Lung (tissue), 12 donors: ENCODE results near the gene NEO1. TPM values are rescaled to one million over a fixed set of nuclear protein-coding genes. Genes with fewer than 3 reads are reported as not detected.

Source experiments
- ATAC-seq: fragments of 200-7000 bp; cut with Tn5 transposase; one replicate; pipeline ENCODE4 v1.9.1; 2020; ENCODE audit warnings: moderate number of reproducible peaks; ENCODE audit not compliant: insufficient read depth, low FRiP score
- DNase-seq, 3 donors: peaks; one replicate each; pipeline ENCODE4 v3.0.0-alpha.2; 2013 to 2017
- H3K27ac ChIP-seq, 2 donors: one replicate each; pipeline ENCODE4 v1.5.1; 2013; ENCODE audit warnings: mild to moderate bottlenecking in 2 of 2, moderate library complexity in 2 of 2, control low read depth in 1 of 2, inconsistent platforms in 1 of 2, low read depth in 1 of 2, low read length in 1 of 2
- H3K27me3 ChIP-seq, 3 donors: one replicate each; pipeline ENCODE4 v1.5.1; 2013; ENCODE audit warnings: low read length in 2 of 3; ENCODE audit not compliant: control insufficient read depth in 3 of 3, insufficient read depth in 3 of 3
- H3K36me3 ChIP-seq, 4 donors: one replicate each; pipeline ENCODE4 v1.5.1; 2013; ENCODE audit warnings: low read length in 4 of 4, mild to moderate bottlenecking in 1 of 4, moderate library complexity in 1 of 4; ENCODE audit not compliant: control insufficient read depth in 4 of 4, insufficient read depth in 4 of 4
- H3K4me1 ChIP-seq, 5 donors: one replicate each; pipeline ENCODE4 v1.5.1; 2013; ENCODE audit warnings: low read length in 5 of 5, mild to moderate bottlenecking in 2 of 5, moderate library complexity in 1 of 5; ENCODE audit not compliant: control insufficient read depth in 5 of 5, insufficient read depth in 5 of 5
- H3K4me3 ChIP-seq: one replicate; pipeline ENCODE4 v1.5.1; 2013; ENCODE audit warnings: mild to moderate bottlenecking, control low read depth, moderate library complexity
- H3K9ac ChIP-seq, 2 donors: one replicate each; pipeline ENCODE4 v1.5.1; 2013; ENCODE audit warnings: low read length in 2 of 2, control low read depth in 1 of 2; ENCODE audit not compliant: insufficient read depth in 1 of 2
- H3K9me3 ChIP-seq, 4 donors: one replicate each; pipeline ENCODE4 v1.5.1; 2013; ENCODE audit warnings: low read length in 3 of 4, mild to moderate bottlenecking in 1 of 4, moderate library complexity in 1 of 4; ENCODE audit not compliant: control insufficient read depth in 4 of 4, insufficient read depth in 3 of 4
- WGBS, 2 donors: extraction: QIAGEN DNeasy Blood & Tissue Kit; methylation state at CpG; one replicate each; pipeline ENCODE4 v1.1.7; 2013; 5-methylcytosine and 5-hydroxymethylcytosine counted together
- polyA plus RNA-seq, 2 donors: library from polyadenylated mRNA; stranded (reverse); fragments of 200-250 nt; gene quantifications; one replicate each; pipeline ENCODE4 v1.2.1, GENCODE V29; 2013
- total RNA-seq, 2 donors: library from RNA; depleted of rRNA in 1 of 2; stranded (reverse); fragments of >200 nt in 1 of 2; gene quantifications; one replicate each; pipeline ENCODE4 v1.2.1, GENCODE V29; 2014 to 2021
- TF ChIP-seq, protein P1 (sequence below): IDR thresholded peaks from 2 replicates; pipeline ENCODE4 v1.5.1; 2012; ENCODE audit warnings: mild to moderate bottlenecking; ENCODE audit errors: control extremely low read depth, extremely low read depth
- donor health status: control.
- donor health status: control.
- donor health status: Bipolar disorder and iron deficiency.
- donor health status: healthy.
- donor health status: DM: yes; HTN: yes; CAD: no.

Gene NEO1
- total and polyA plus RNA-seq, 4 donors = 6.9 to 70.8 (median 16.5) TPM

DNA sequence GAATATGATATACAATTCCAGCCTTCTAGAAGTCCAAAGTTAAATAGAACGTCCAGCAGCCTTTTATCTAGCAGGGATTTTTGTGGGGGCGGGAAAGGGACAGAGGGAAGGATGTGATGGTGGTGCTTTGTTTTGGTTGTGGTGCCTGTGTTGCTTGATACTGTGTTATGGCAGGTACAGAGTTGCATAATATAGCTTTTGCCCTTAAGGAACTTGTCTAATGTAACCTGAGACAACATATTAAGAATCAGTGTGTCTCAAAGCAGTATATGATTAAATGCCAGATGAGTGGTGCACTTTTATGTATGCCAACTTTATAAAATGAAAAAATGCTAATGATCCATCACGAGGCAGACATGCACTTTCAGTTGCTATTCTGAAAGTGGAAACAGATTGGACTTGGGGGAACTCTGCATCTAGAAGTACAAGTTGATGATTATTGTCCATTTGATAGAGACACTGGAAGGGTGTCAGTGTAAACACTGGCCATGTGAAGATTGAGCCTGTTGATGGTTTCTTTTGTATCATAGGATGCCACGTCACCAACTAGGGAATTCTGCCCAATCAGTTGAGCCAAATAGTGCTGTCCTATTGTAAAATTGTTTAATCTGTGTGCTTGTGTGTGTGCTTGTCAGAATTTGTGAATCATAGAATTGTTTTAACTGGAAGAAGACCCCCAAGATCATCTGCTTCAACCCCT is 23.0 kb downstream of the NEO1 start:
- no peak overlapping the region for H3K4me3 ChIP-seq
- ATAC-seq = no peak
- peaks cover 3 to 24% (median 6%) of the 10 kb centered on the region in 5 donors for H3K4me1 ChIP-seq
- WGBS, 2 donors = 48 to 55% methylated on average over 4 of the region's 4 CpGs
- TF ChIP-seq, protein P1, sequence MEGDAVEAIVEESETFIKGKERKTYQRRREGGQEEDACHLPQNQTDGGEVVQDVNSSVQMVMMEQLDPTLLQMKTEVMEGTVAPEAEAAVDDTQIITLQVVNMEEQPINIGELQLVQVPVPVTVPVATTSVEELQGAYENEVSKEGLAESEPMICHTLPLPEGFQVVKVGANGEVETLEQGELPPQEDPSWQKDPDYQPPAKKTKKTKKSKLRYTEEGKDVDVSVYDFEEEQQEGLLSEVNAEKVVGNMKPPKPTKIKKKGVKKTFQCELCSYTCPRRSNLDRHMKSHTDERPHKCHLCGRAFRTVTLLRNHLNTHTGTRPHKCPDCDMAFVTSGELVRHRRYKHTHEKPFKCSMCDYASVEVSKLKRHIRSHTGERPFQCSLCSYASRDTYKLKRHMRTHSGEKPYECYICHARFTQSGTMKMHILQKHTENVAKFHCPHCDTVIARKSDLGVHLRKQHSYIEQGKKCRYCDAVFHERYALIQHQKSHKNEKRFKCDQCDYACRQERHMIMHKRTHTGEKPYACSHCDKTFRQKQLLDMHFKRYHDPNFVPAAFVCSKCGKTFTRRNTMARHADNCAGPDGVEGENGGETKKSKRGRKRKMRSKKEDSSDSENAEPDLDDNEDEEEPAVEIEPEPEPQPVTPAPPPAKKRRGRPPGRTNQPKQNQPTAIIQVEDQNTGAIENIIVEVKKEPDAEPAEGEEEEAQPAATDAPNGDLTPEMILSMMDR = no peak
- DNase-seq = no peak
- H3K9me3 ChIP-seq = no peaks in the 10 kb centered on the region
- H3K36me3 ChIP-seq = no peaks in the 10 kb centered on the region
- no peak overlapping the region for H3K27ac ChIP-seq
- H3K9ac ChIP-seq = no peak overlapping the region
- no peaks in the 10 kb centered on the region for H3K27me3 ChIP-seq

DNA sequence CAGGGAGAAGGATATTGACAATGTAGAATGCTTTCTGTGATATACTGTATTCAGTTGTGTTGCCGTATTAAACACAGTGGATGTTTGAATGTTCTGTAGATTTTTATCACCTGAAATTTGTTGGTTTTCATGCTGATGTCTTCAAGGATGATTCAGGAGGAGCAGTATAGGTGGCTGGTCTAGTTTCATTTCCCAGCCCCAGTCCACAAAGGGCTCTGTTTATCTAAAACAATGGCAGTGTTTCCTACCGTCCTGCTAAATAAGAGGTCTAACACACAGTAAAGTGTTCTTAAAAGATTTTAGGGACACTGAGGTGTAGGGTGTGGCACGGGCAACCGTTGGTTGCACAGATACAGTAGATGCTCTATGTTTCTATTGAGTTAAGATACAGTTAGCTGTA is 26.0 kb downstream of the NEO1 start:
- Histone ChIP-seq H3K27ac (no peak overlapping the region), H3K9me3 (no peaks in the 10 kb centered on the region), H3K27me3 (no peaks in the 10 kb centered on the region), H3K36me3 (no peaks in the 10 kb centered on the region), H3K9ac (no peak overlapping the region), H3K4me3 (no peak overlapping the region), H3K4me1 (peaks cover 3 to 34% (median 6%) of the 10 kb centered on the region in 5 donors)
- TF ChIP-seq, protein P1 = no peak
- 52 to 61% methylated on average over 4 of the region's 4 CpGs for WGBS, 2 donors
- DNase-seq = no peak
- ATAC-seq = no peak

- ATAC-seq (peak; percentile 34), DNase-seq (peak in 2 of 3 donors; percentile 26 to 33)
- TF ChIP-seq, protein P1 = no peak
- Histone ChIP-seq H3K4me3 (no peak overlapping the region), H3K36me3 (no peaks in the 10 kb centered on the region), H3K4me1 (peaks cover 3 to 34% (median 6%) of the 10 kb centered on the region in 5 donors), H3K27ac (no peak overlapping the region), H3K27me3 (no peaks in the 10 kb centered on the region), H3K9me3 (no peaks in the 10 kb centered on the region), H3K9ac (no peak overlapping the region)
- WGBS, 2 donors = 34 to 38% methylated on average over 2 of the region's 2 CpGs
Measured at GRCh38 chr15:73078722-73079121, 26.5 kb downstream of the NEO1 start.
